Right cardiac atrium (tissue), 5 donors: ENCODE measurements around the gene NSA2. TPM values are rescaled to one million over a fixed set of nuclear protein-coding genes. Genes with fewer than 3 reads are reported as not detected.

Experiments used
- ATAC-seq, 2 donors: fragments of 200-7000 bp; cut with Tn5 transposase; one replicate each; pipeline versions ENCODE4 v1.8.0 to v1.9.1; 2020; ENCODE audit warnings: moderate library complexity in 2 of 2, mild to moderate bottlenecking in 1 of 2
- DNase-seq, 3 donors: peaks; one replicate each; pipeline ENCODE4 v3.0.0-alpha.2; 2020
- H3K27ac ChIP-seq: one replicate; pipeline ENCODE4 v1.5.1; 2013; ENCODE audit warnings: mild to moderate bottlenecking, low read length, control low read depth, moderate library complexity
- H3K27me3 ChIP-seq: one replicate; pipeline ENCODE4 v1.6.1; 2013; ENCODE audit not compliant: control insufficient read depth, insufficient read depth
- H3K4me1 ChIP-seq: one replicate; pipeline ENCODE4 v1.6.1; 2013; ENCODE audit warnings: low read length; ENCODE audit not compliant: control insufficient read depth, insufficient read depth
- H3K4me3 ChIP-seq: one replicate; pipeline ENCODE4 v1.5.1; 2013; ENCODE audit warnings: low read length, control low read depth
- H3K9me3 ChIP-seq: one replicate; pipeline ENCODE4 v1.6.1; 2013; ENCODE audit warnings: low read length; ENCODE audit not compliant: control insufficient read depth
- WGBS: extraction: QIAGEN DNeasy Blood & Tissue Kit; methylation state at CpG from one replicate; pipeline ENCODE4 v1.1.7; 2013; 5-methylcytosine and 5-hydroxymethylcytosine counted together
- intact Hi-C, 4 donors: fragments of 100-400 bp; cut with DNase I; formaldehyde crosslinking; loops; one replicate each; pipeline versions ENCODE4 v1.11.0 to v1.14.0; 2022 to 2023
- polyA plus RNA-seq: library from polyadenylated mRNA; stranded (reverse); fragments of 200-250 nt; gene quantifications from one replicate; pipeline ENCODE4 v1.2.3, GENCODE V29; 2013
- total RNA-seq, 4 donors: library from RNA; stranded (reverse); fragmentation: NEBNext Ultra II Directional; extraction: Animal tissue kit (Norgen Biotek cat#: 25700); gene quantifications; one replicate each; pipeline ENCODE4 v1.2.1, GENCODE V29; 2021
- donor health status: healthy with polysubstance abuse.
- donor health status: DM: no; HTN: yes; CAD: no.
- donor health status: DM: no; HTN: no; CAD: no.
- donor health status: DM: no; HTN: yes; CAD: no; lungs with severe emphysema.
- donor health status: DM: yes; HTN: yes; CAD: no.

Gene NSA2
- total and polyA plus RNA-seq, 5 donors: 46.8 to 81.8 (median 73.8) TPM

- Histone ChIP-seq H3K27ac (no peak overlapping the region), H3K27me3 (no peaks in the 10 kb centered on the region), H3K9me3 (no peaks in the 10 kb centered on the region), H3K4me3 (no peak overlapping the region), H3K4me1 (no peaks in the 10 kb centered on the region)
- no peak for DNase-seq
- intact Hi-C loops: no loop called here
- 88% methylated on average over 4 of the region's 4 CpGs for WGBS
- no peak for ATAC-seq
These were observed 43.9 kb downstream of the NSA2 start for GRCh38 chr5:74810915-74811314.

- no peaks in the 10 kb centered on the region for H3K27me3 ChIP-seq
- no peak overlapping the region for H3K27ac ChIP-seq
- DNase-seq: no peak
- H3K4me3 ChIP-seq: no peak overlapping the region
- no peak for ATAC-seq
- no peaks in the 10 kb centered on the region for H3K4me1 ChIP-seq
- no peaks in the 10 kb centered on the region for H3K9me3 ChIP-seq
- WGBS: 46% methylated on average over 1 of the region's 1 CpG
- intact Hi-C loops: no loop called here
These were observed 49.8 kb downstream of the NSA2 start for GRCh38 chr5:74816875-74817274.

- Histone ChIP-seq H3K4me3 (no peak overlapping the region), H3K4me1 (no peaks in the 10 kb centered on the region), H3K27me3 (no peaks in the 10 kb centered on the region), H3K9me3 (no peaks in the 10 kb centered on the region), H3K27ac (no peak overlapping the region)
- 95% methylated on average over 1 of the region's 1 CpG for WGBS
- no peak for DNase-seq
- no peak for ATAC-seq
- intact Hi-C loops: no loop called here
These were observed 55.2 kb downstream of the NSA2 start for GRCh38 chr5:74822288-74822687.

GRCh38 chr5:74829413-74829812, 62.4 kb downstream of the NSA2 start:
- H3K27ac ChIP-seq: no peak overlapping the region
- 90% methylated on average over 7 of the region's 7 CpGs for WGBS
- no peak for DNase-seq
- no peaks in the 10 kb centered on the region for H3K9me3 ChIP-seq
- no peaks in the 10 kb centered on the region for H3K27me3 ChIP-seq
- no peaks in the 10 kb centered on the region for H3K4me1 ChIP-seq
- intact Hi-C loops: no loop called here
- H3K4me3 ChIP-seq: no peak overlapping the region
- ATAC-seq: no peak

Other genes with a start within 250 kb of the NSA2 start
- 10 to 100 TPM in 1 of 4 donors, 1 to 10 TPM in 3; 5.3 to 14.9 (median 7.0) TPM for gene ENC1, start 126.5 kb upstream of the NSA2 start, total RNA-seq
- gene ENC1, start 126.5 kb upstream of the NSA2 start, polyA plus RNA-seq: 2.9 TPM
- 10 to 100 TPM; 76.7 to 84.3 (median 81.7) TPM for gene HEXB, start 82.0 kb upstream of the NSA2 start, total RNA-seq
- 63.0 TPM for gene HEXB, start 82.0 kb upstream of the NSA2 start, polyA plus RNA-seq
- gene GFM2, start 132 bp upstream of the NSA2 start, total RNA-seq: 10 to 100 TPM; 21.6 to 41.1 (median 33.7) TPM
- gene GFM2, start 132 bp upstream of the NSA2 start, polyA plus RNA-seq: 37.2 TPM
- gene FAM169A, start 99.1 kb downstream of the NSA2 start, total RNA-seq: 1 to 10 TPM; 6.8 to 8.9 (median 7.8) TPM
- 1.9 TPM for gene FAM169A, start 99.1 kb downstream of the NSA2 start, polyA plus RNA-seq